Neutrophil (primary cell): ENCODE measurements around the gene GTSE1.

Experiments used
- H3K27ac ChIP-seq: fragments of 200-600 bp; sonication (generic); 2 replicates; pipeline ENCODE4 v1.5.1; 2016; ENCODE audit warnings: mild to moderate bottlenecking, moderate library complexity
- H3K27me3 ChIP-seq: fragments of 200-600 bp; sonication (generic); 2 replicates; pipeline ENCODE4 v1.6.0; 2016; ENCODE audit warnings: mild to moderate bottlenecking
- H3K36me3 ChIP-seq: fragments of 200-600 bp; sonication (generic); 2 replicates; pipeline ENCODE4 v1.5.1; 2017
- H3K4me1 ChIP-seq, 2 experiments: fragments of 200-600 bp in 1 of 2; sonication (generic) in 1 of 2; 1 replicate in 1 of 2; 2 replicates in 1 of 2; pipeline versions ENCODE4 v1.5.1 to v1.6.1; 2013 to 2016; ENCODE audit warnings: low read depth in 1 of 2, low read length in 1 of 2, mild to moderate bottlenecking in 1 of 2, moderate library complexity in 1 of 2; ENCODE audit not compliant: control insufficient read depth in 1 of 2, insufficient read depth in 1 of 2
- H3K4me3 ChIP-seq, 2 experiments: fragments of 200-600 bp in 1 of 2; sonication (generic) in 1 of 2; 1 replicate in 1 of 2; 2 replicates in 1 of 2; pipeline ENCODE4 v1.5.1; 2013 to 2016; ENCODE audit warnings: low read depth in 1 of 2, low read length in 1 of 2, mild to moderate bottlenecking in 1 of 2, moderate library complexity in 1 of 2
- H3K9me3 ChIP-seq: fragments of 200-600 bp; sonication (generic); 2 replicates; pipeline ENCODE4 v1.5.1; 2016
- CTCF ChIP-seq: fragments of 200-600 bp; sonication (generic); IDR thresholded peaks from 2 replicates; pipeline ENCODE4 v1.5.1; 2016; ENCODE audit warnings: antibody characterized with exemption

GTSE1 gene

DNA sequence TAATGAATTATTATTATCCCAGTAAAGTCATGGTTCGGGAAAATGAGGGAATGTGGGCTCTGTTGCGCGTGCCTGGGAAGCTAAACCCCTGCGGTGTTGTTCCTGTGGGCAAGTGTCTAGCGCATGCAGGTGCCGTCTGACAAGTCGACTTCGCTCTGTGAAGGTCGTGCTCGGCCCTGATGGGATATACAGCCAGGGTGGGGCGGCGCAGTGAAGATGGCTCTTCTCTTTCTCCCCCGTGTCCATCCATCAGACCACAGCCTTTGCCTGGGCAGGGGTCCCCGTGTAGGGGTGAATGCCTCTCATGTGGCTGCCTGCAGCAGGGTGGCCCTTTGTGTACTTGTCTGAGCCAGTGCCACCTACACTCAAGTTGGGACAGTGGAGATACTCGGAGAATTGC, 26.0 kb downstream of the GTSE1 start:
- no peaks in the 10 kb centered on the region for H3K9me3 ChIP-seq
- H3K36me3 ChIP-seq, result peaks cover 97% of the 10 kb centered on the region
- H3K4me1 ChIP-seq, result no peaks in the 10 kb centered on the region
- H3K27me3 ChIP-seq, result no peaks in the 10 kb centered on the region
- H3K27ac ChIP-seq, result no peak overlapping the region
- no peak for TF ChIP-seq CTCF
- no peak overlapping the region for H3K4me3 ChIP-seq

DNA sequence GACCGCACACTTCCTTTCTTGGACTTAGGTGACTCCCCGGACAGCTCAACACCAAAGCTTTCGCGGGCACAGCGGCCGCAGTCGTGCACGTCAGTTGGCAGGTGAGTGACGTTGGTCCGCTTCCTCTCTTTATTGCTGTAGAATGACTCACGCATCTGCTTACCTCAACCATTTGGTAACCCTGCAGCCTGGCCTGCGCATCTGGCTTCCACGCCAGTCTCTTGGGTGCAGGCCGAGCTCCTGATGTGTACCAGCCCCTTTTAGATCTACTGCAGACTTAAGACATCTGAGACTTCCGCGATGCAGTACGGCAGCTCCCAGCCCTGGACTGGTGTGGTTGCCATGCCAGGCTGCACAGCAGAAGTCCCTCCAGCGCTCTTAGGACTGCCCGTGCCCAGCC, 26.5 kb downstream of the GTSE1 start:
- H3K27me3 ChIP-seq, result no peaks in the 10 kb centered on the region
- H3K36me3 ChIP-seq, result peaks cover 96% of the 10 kb centered on the region
- no peak overlapping the region for H3K4me3 ChIP-seq
- TF ChIP-seq CTCF, result no peak
- H3K27ac ChIP-seq, result no peak overlapping the region
- H3K9me3 ChIP-seq, result no peaks in the 10 kb centered on the region
- H3K4me1 ChIP-seq, result no peaks in the 10 kb centered on the region

DNA sequence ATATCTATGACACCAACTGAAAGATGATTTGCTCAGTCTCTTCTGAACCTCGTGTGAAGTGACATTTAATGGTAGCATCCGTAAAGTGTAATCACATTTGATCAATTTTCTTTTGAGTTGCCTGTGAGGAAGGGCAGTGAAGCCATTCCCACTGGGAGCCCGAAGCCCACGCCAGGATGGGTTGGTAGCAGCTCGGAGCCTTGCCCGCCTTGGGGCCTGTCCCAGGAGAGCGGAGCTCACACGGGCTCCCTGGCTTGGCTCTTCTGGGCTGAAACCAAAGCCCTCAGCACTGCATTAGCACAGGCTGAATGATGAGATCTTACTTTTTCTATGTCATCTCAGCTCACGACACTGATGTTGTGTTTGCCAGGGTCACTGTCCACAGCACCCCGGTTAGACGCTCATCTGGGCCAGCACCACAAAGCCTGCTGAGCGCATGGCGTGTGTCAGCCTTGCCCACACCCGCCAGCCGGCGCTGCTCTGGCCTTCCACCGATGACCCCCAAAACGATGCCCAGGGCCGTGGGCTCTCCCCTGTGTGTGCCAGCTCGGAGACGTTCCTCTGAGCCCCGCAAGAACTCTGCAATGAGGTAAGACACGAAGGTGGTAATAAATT, 29.5 kb downstream of the GTSE1 start:
- no peak overlapping the region for H3K27ac ChIP-seq

DNA sequence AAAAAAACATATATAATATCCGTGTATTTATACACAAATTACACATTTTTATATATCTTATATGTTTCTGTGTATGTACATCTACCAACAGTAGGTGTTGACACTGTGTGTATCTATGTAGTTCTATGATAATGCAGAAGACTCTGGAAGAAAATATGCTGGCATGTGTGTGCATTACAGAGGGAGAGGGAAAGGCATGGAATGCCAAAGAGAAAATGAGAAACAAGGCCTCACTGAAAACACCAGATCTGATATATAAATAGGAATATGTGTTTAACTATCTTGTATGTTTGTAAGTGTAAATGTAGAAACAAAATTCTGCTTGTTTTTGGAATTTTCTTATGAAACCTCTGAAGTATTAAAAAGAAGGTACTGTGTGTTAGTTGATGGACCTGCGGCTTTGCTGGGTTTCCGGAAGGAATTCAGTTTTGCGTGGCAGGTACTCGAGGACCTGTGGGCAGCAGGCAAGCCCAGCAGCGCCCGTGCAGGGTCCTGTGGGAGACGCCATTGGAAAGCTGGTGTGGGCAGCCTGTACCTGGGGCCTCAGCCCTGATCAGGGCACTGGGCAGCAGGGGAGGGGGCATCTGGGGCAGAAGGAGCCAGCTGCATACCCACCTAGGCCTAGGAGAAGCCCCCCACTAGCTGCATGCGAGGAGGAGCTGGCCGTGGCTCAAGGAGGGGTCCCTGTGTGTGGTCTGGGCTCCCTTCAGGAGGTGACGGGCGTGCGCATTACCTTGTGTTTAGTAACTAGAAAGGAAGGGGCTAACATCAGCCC, 31.2 kb downstream of the GTSE1 start:
- no peak overlapping the region for H3K27ac ChIP-seq
- no peaks in the 10 kb centered on the region for H3K9me3 ChIP-seq
- no peak for TF ChIP-seq CTCF
- H3K27me3 ChIP-seq, result no peaks in the 10 kb centered on the region
- H3K4me3 ChIP-seq, result no peak overlapping the region
- H3K36me3 ChIP-seq, result peaks cover 94% of the 10 kb centered on the region
- H3K4me1 ChIP-seq, result no peaks in the 10 kb centered on the region

More for the DNA sequence above, 29.5 kb downstream of the GTSE1 start:
- Histone ChIP-seq H3K27me3 (no peaks in the 10 kb centered on the region), H3K4me3 (no peak overlapping the region), H3K4me1 (no peaks in the 10 kb centered on the region), H3K9me3 (no peaks in the 10 kb centered on the region), H3K36me3 (peaks cover 95% of the 10 kb centered on the region)
- TF ChIP-seq CTCF, result no peak

DNA sequence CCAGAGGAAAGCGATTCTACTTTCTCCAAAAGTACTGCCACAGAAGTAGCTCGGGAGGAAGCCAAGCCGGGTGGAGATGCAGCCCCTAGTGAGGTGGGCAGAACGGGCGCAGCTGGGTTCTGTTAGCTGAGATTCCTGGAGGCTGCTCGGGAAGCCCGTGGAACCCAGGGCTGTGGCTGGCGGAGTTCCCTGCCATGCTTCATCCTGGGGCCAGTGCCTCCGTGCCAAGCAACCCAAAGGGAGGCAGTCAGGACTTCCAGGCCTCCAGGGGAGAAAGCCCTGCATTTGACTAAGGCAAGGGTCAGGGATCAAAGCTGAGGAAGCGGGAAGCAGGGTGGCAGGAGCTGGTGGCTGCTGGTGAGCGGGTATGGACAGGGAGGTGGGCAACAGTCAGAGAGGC, 32.1 kb downstream of the GTSE1 start:
- H3K4me3 ChIP-seq, result no peak overlapping the region
- H3K9me3 ChIP-seq, result no peaks in the 10 kb centered on the region
- peaks cover 85% of the 10 kb centered on the region for H3K36me3 ChIP-seq
- H3K4me1 ChIP-seq, result no peaks in the 10 kb centered on the region
- TF ChIP-seq CTCF, result no peak
- no peaks in the 10 kb centered on the region for H3K27me3 ChIP-seq
- H3K27ac ChIP-seq, result no peak overlapping the region
